Hepatocyte (in vitro differentiated cells): ENCODE measurements around the gene GNG13.

Experiments used
- EZH2 ChIP-seq: fragments of 200-600 bp; sonication (generic); IDR thresholded peaks from 2 replicates; pipeline ENCODE4 v1.6.1; 2016; ENCODE audit warnings: antibody characterized with exemption, mild to moderate bottlenecking, borderline replicate concordance
- EZH2phosphoT487 ChIP-seq: fragments of 200-600 bp; sonication (generic); IDR thresholded peaks from one replicate; pipeline ENCODE4 v1.6.1; 2018; ENCODE audit warnings: antibody characterized with exemption, mild to moderate bottlenecking, low read depth, moderate library complexity; ENCODE audit not compliant: unreplicated experiment, severe bottlenecking
- TF ChIP-seq, protein P1 (sequence below): fragments of 200-600 bp; sonication (generic); IDR thresholded peaks from 2 replicates; pipeline ENCODE4 v1.5.1; 2016; ENCODE audit warnings: antibody characterized with exemption, mild to moderate bottlenecking; ENCODE audit not compliant: poor library complexity

DNA sequence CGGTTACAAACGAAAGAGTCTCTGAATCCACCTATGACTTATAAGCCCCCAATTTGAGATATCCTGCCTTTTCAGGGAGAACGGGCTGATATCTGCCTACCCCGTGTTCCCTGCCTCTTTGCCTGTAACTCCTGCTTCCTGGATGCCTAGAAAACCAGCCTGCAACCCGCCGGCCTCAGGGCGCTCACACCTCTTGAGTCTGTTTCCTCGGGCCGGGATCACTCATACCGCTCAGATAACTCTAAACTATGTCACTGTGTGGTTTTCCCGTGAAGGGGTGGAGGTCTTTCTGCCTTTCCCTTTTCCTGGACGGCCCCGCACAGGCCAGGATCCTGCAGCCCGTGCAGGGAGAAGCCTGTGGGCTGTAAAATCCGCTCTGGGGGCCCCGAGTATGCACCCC lies 22.7 kb downstream of the GNG13 start:
- TF ChIP-seq, protein P1, sequence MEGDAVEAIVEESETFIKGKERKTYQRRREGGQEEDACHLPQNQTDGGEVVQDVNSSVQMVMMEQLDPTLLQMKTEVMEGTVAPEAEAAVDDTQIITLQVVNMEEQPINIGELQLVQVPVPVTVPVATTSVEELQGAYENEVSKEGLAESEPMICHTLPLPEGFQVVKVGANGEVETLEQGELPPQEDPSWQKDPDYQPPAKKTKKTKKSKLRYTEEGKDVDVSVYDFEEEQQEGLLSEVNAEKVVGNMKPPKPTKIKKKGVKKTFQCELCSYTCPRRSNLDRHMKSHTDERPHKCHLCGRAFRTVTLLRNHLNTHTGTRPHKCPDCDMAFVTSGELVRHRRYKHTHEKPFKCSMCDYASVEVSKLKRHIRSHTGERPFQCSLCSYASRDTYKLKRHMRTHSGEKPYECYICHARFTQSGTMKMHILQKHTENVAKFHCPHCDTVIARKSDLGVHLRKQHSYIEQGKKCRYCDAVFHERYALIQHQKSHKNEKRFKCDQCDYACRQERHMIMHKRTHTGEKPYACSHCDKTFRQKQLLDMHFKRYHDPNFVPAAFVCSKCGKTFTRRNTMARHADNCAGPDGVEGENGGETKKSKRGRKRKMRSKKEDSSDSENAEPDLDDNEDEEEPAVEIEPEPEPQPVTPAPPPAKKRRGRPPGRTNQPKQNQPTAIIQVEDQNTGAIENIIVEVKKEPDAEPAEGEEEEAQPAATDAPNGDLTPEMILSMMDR: no peak
- TF ChIP-seq EZH2 (no peak), EZH2phosphoT487 (no peak)
